ENCODE measurements around the gene PINLYP. TPM values are rescaled to one million over a fixed set of nuclear protein-coding genes. Genes with fewer than 3 reads are reported as not detected.

PINLYP gene
- total RNA-seq, 1 experiment from 2014 or later: 0.17 TPM

- TF ChIP-seq CTCF (IDR thresholded peaks at IDR 0.05 in 2 of 3, conservative IDR thresholded peaks at IDR 0.05 in 1 of 3; ENCODE audit: borderline replicate concordance in 1 of 3, insufficient read depth in 1 of 3, low read depth in 2 of 3, low read length in 2 of 3) (no peak), REST (IDR thresholded peaks at IDR 0.05; ENCODE audit: low read depth) (no peak), SP1 (IDR thresholded peaks at IDR 0.05; ENCODE audit: low read depth) (no peak), SIN3A (IDR thresholded peaks at IDR 0.05; ENCODE audit: low read depth) (no peak)
These were observed 34.3 kb downstream of the PINLYP start (continued) for GRCh38 chr19:43609872-43610271.

- Histone ChIP-seq H3K9me3 (ENCODE audit: control insufficient read depth in 1 of 2, insufficient read depth in 1 of 2, low read depth in 1 of 2, low read length in 2 of 2) (no peaks in the 10 kb centered on the region), H3K4me3 (replicated peaks in 1 of 2; ENCODE audit: low read depth in 1 of 2, low read length in 2 of 2) (no peak overlapping the region), H3K9me2 (ENCODE audit: insufficient read depth) (no peaks in the 10 kb centered on the region), H3K4me1 (ENCODE audit: control insufficient read depth in 1 of 2, insufficient read depth in 2 of 2, low read length in 2 of 2) (no peaks in the 10 kb centered on the region), H3K36me3 (ENCODE audit: control insufficient read depth in 1 of 2, insufficient read depth in 2 of 2, low read length in 2 of 2) (peaks cover 8 to 9% of the 10 kb centered on the region in 2 experiments; a peak in 2 of 4 replicates), H2AFZ (ENCODE audit: low read depth, low read length, poor library complexity, severe bottlenecking) (no peak overlapping the region), H3K27me3 (ENCODE audit: insufficient read depth, low read length) (no peaks in the 10 kb centered on the region), H4K20me1 (ENCODE audit: insufficient read depth) (no peaks in the 10 kb centered on the region), H3K4me2 (ENCODE audit: low read length) (no peak overlapping the region), H3K79me2 (ENCODE audit: insufficient read depth, low read length) (no peaks in the 10 kb centered on the region; the same call in 1 of the 2 replicates), H3K27ac (ENCODE audit: low read depth, low read length) (no peak overlapping the region), H3K9ac (ENCODE audit: low read length) (no peak overlapping the region)
- no TSS peak for BruUV-seq (replicated peaks)
- POLR2A ChIA-PET: no interaction called here
- RAD21 ChIA-PET (ENCODE audit: low non-redundant PET in 1 of 2, low total read pairs in 2 of 2, uncharacterized antibody in 2 of 2, unreplicated experiment in 2 of 2): no interaction called here
- TF ChIP-seq CEBPB (IDR thresholded peaks at IDR 0.05; ENCODE audit: low read depth) (no peak), CBX3 (IDR thresholded peaks at IDR 0.05; ENCODE audit: low read depth) (no peak)
- CTCF ChIA-PET: no interaction called here
- ATAC-seq: no peak
- intact Hi-C loops (cut with micrococcal nuclease): no loop called here
- DNase-seq (ENCODE audit: low read depth, low spot score): no peak
These were observed 34.9 kb downstream of the PINLYP start for GRCh38 chr19:43610493-43610892.

Data from HCT116 (cell line).